HEK293 (cell line): ENCODE data around the gene SCFD2.

Experiments used
- KLF16 ChIP-seq: fragments of 450-650 bp; formaldehyde crosslinking; IDR thresholded peaks from 2 replicates; pipeline ENCODE4 v1.5.1; 2017; ENCODE audit warnings: missing biosample characterization, missing genetic modification characterization
- ZBTB1 ChIP-seq: fragments of 450-650 bp; formaldehyde crosslinking; IDR thresholded peaks from 2 replicates; pipeline ENCODE4 v1.5.1; 2016; ENCODE audit warnings: missing biosample characterization, missing genetic modification characterization
- ZEB2 ChIP-seq: fragments of 450-650 bp; formaldehyde crosslinking; IDR thresholded peaks from 2 replicates; pipeline ENCODE4 v1.5.1; 2016; ENCODE audit warnings: missing biosample characterization, missing genetic modification characterization
- ZNF121 ChIP-seq: fragments of 450-650 bp; formaldehyde crosslinking; IDR thresholded peaks from 2 replicates; pipeline ENCODE4 v1.5.1; 2016; ENCODE audit warnings: missing biosample characterization, missing genetic modification characterization
- ZNF202 ChIP-seq: fragments of 450-650 bp; formaldehyde crosslinking; IDR thresholded peaks from 2 replicates; pipeline ENCODE4 v1.5.1; 2016; ENCODE audit warnings: missing biosample characterization, missing genetic modification characterization, borderline replicate concordance
- ZNF221 ChIP-seq: fragments of 450-650 bp; formaldehyde crosslinking; IDR thresholded peaks from 2 replicates; pipeline ENCODE4 v1.5.1; 2017; ENCODE audit warnings: missing biosample characterization, missing genetic modification characterization, borderline replicate concordance
- ZNF274 ChIP-seq, 2 experiments: fragments of 200-500 bp in 1 of 2; fragments of 450-650 bp in 1 of 2; sonication (Bioruptor generic) in 1 of 2; formaldehyde crosslinking in 1 of 2; IDR thresholded peaks; 2 replicates each; pipeline versions ENCODE4 v1.5.1 to v1.6.1; 2014 to 2016; ENCODE audit warnings: borderline replicate concordance in 1 of 2, inconsistent platforms in 1 of 2, low read length in 1 of 2, missing biosample characterization in 1 of 2, missing genetic modification characterization in 1 of 2
- ZSCAN23 ChIP-seq: fragments of 450-650 bp; formaldehyde crosslinking; IDR thresholded peaks from 2 replicates; pipeline ENCODE4 v1.5.1; 2016; ENCODE audit warnings: missing biosample characterization, missing genetic modification characterization
- TF ChIP-seq, protein P1 (sequence below): fragments of 450-650 bp; formaldehyde crosslinking; IDR thresholded peaks from 2 replicates; pipeline ENCODE4 v1.5.1; 2016; ENCODE audit warnings: missing biosample characterization, missing genetic modification characterization

GRCh38 chr4:53011259-53011905 is 354.5 kb downstream of the SCFD2 start:
- TF ChIP-seq ZSCAN23 (no peak), ZBTB1 (tag by site-specific recombination) (no peak), ZNF274 (IDR thresholded peaks at IDR 0.05; ENCODE audit: low read length) (no peak), ZNF274 (tag by site-specific recombination; IDR thresholded peaks at IDR 0.05; ENCODE audit: borderline replicate concordance) (no peak), KLF16 (tag by site-specific recombination) (no peak), ZNF221 (tag by site-specific recombination) (no peak), ZEB2 (tag by site-specific recombination) (no peak), ZNF121 (tag by site-specific recombination) (no peak), ZNF202 (no peak)
- TF ChIP-seq, protein P1, sequence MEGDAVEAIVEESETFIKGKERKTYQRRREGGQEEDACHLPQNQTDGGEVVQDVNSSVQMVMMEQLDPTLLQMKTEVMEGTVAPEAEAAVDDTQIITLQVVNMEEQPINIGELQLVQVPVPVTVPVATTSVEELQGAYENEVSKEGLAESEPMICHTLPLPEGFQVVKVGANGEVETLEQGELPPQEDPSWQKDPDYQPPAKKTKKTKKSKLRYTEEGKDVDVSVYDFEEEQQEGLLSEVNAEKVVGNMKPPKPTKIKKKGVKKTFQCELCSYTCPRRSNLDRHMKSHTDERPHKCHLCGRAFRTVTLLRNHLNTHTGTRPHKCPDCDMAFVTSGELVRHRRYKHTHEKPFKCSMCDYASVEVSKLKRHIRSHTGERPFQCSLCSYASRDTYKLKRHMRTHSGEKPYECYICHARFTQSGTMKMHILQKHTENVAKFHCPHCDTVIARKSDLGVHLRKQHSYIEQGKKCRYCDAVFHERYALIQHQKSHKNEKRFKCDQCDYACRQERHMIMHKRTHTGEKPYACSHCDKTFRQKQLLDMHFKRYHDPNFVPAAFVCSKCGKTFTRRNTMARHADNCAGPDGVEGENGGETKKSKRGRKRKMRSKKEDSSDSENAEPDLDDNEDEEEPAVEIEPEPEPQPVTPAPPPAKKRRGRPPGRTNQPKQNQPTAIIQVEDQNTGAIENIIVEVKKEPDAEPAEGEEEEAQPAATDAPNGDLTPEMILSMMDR, result no peak
